HepG2 (cell line): ENCODE measurements around the gene IL31. TPM values are rescaled to one million over a fixed set of nuclear protein-coding genes. Genes with fewer than 3 reads are reported as not detected.

Experiments used
- ATAC-seq: fragments of 200-7000 bp; cut with Tn5 transposase; 3 replicates; pipeline ENCODE4 v1.9.1; 2020; ENCODE audit warnings: mild to moderate bottlenecking, moderate library complexity
- BruUV-seq: library from RNA; stranded (reverse); fragments of 400-500 nt; replicated peaks from 2 replicates; lab custom pipeline; 2021; lab: Mats Ljungman, UMichigan
- CTCF ChIA-PET: fragments of 300-600 bp; formaldehyde crosslinking; extraction: SDS; loops from one replicate; lab custom pipeline; 2021; ENCODE audit warnings: low total read pairs, inconsistent platforms, low intra/inter-chr PET ratio; lab: Yijun Ruan, JAX
- POLR2A ChIA-PET: fragments of 350-600 bp; sonication (Branson Sonifier 250); formaldehyde crosslinking; loops from one replicate; lab custom pipeline; 2020; ENCODE audit warnings: antibody characterized with exemption, inconsistent platforms; lab: Yijun Ruan, JAX
- DNase-seq: peaks from one replicate; pipeline ENCODE4 v3.0.0-alpha.2; 2015; ENCODE audit warnings: low spot score
- FAIRE-seq: peaks from 3 replicates; lab custom pipeline; 2011; peaks lifted over from hg19 to GRCh38; lab: Jason Lieb, UNC
- H2AFZ ChIP-seq: one replicate; pipeline ENCODE4 v1.6.1; 2011; ENCODE audit warnings: low read length, inconsistent platforms
- H3K27ac ChIP-seq: fragments of 300-600 bp; 3 replicates; pipeline ENCODE4 v1.8.0; 2011; ENCODE audit warnings: mixed run types, mild to moderate bottlenecking, mixed read lengths, low read length, inconsistent platforms; ENCODE audit not compliant: insufficient read depth; ENCODE audit errors: extremely low read length
- H3K27me3 ChIP-seq, 2 experiments: fragments of 200-600 bp in 1 of 2; 2 replicates in 1 of 2; 3 replicates in 1 of 2; pipeline versions ENCODE4 v1.6.0 to v1.8.0; 2011; ENCODE audit warnings: low read length in 2 of 2, mild to moderate bottlenecking in 2 of 2, moderate library complexity in 2 of 2, inconsistent platforms in 1 of 2; ENCODE audit not compliant: insufficient read depth in 2 of 2, control insufficient read depth in 1 of 2
- H3K36me3 ChIP-seq, 2 experiments: fragments of 200-600 bp in 1 of 2; replicated peaks in 1 of 2; 2 replicates in 1 of 2; 3 replicates in 1 of 2; pipeline versions ENCODE4 v1.5.1 to v1.8.0; 2011; ENCODE audit warnings: low read length in 2 of 2, inconsistent platforms in 1 of 2; ENCODE audit not compliant: insufficient read depth in 2 of 2, control insufficient read depth in 1 of 2
- H3K4me1 ChIP-seq: 2 replicates; pipeline ENCODE4 v1.5.1; 2012; ENCODE audit warnings: low read length, inconsistent platforms; ENCODE audit not compliant: insufficient read depth
- H3K4me2 ChIP-seq: 2 replicates; pipeline ENCODE4 v1.6.0; 2011; ENCODE audit warnings: low read depth, low read length, inconsistent platforms
- H3K4me3 ChIP-seq, 3 experiments: fragments of 200-600 bp in 1 of 3; sonication (generic), shearing (Covaris generic) in 1 of 3; replicated peaks in 1 of 3; 2 replicates each; pipeline ENCODE4 v1.5.1; 2011 to 2016; ENCODE audit warnings: low read length in 3 of 3, inconsistent platforms in 2 of 3, low read depth in 2 of 3, mild to moderate bottlenecking in 2 of 3, control low read depth in 1 of 3, mixed read lengths in 1 of 3; ENCODE audit not compliant: insufficient read depth in 1 of 3
- H3K79me2 ChIP-seq: one replicate; pipeline ENCODE4 v1.6.1; 2011; ENCODE audit warnings: low read length, inconsistent platforms; ENCODE audit not compliant: insufficient read depth
- H3K9ac ChIP-seq: 2 replicates; pipeline ENCODE4 v1.6.0; 2011; ENCODE audit warnings: mild to moderate bottlenecking, low read depth, low read length, inconsistent platforms; ENCODE audit not compliant: insufficient read depth
- H3K9me3 ChIP-seq: 2 replicates; pipeline ENCODE4 v1.5.1; 2012; ENCODE audit warnings: mild to moderate bottlenecking, low read length
- H4K20me1 ChIP-seq: 2 replicates; pipeline ENCODE4 v1.6.0; 2011; ENCODE audit warnings: inconsistent platforms, mild to moderate bottlenecking, low read length, moderate library complexity; ENCODE audit not compliant: insufficient read depth
- AGO2 ChIP-seq: fragments of 200-400 bp; formaldehyde crosslinking; optimal IDR thresholded peaks from 2 replicates; pipeline ENCODE3; 2017; ENCODE audit warnings: mild to moderate bottlenecking, low read depth, low read length, moderate library complexity
- HHEX ChIP-seq: IDR thresholded peaks from 2 replicates; pipeline ENCODE4 v1.6.1; 2016; ENCODE audit warnings: control low read depth
- HMGA1 ChIP-seq: sonication (generic); formaldehyde crosslinking; conservative IDR thresholded peaks from 2 replicates; pipeline ENCODE4 v1.4.0; 2020; ENCODE audit warnings: missing genetic modification reagents
- KDM2A ChIP-seq: sonication (generic); formaldehyde crosslinking; IDR thresholded peaks from 2 replicates; pipeline ENCODE4 v1.4.0; 2020; ENCODE audit warnings: low read depth, missing genetic modification reagents, borderline replicate concordance
- POLR2G ChIP-seq: fragments of 200-400 bp; formaldehyde crosslinking; IDR thresholded peaks from 2 replicates; pipeline ENCODE4 v1.6.1; 2018; ENCODE audit warnings: mild to moderate bottlenecking, low read depth, low read length, moderate library complexity
- PTBP1 ChIP-seq: fragments of 200-400 bp; formaldehyde crosslinking; IDR thresholded peaks from 2 replicates; pipeline ENCODE4 v1.6.1; 2018; ENCODE audit warnings: low read length, low read depth; ENCODE audit not compliant: poor library complexity, severe bottlenecking
- RFXAP ChIP-seq: sonication (generic); formaldehyde crosslinking; IDR thresholded peaks from 2 replicates; pipeline ENCODE4 v1.4.0; 2020; ENCODE audit warnings: missing genetic modification reagents, borderline replicate concordance
- THYN1 ChIP-seq: sonication (generic); formaldehyde crosslinking; IDR thresholded peaks from 2 replicates; pipeline ENCODE4 v1.8.1; 2023; ENCODE audit warnings: low read depth, mild to moderate bottlenecking, moderate library complexity, missing genetic modification reagents, borderline replicate concordance
- ZC3H13 ChIP-seq: sonication (generic); formaldehyde crosslinking; IDR thresholded peaks from 2 replicates; pipeline ENCODE4 v1.8.1; 2023; ENCODE audit warnings: mild to moderate bottlenecking, missing genetic modification reagents, moderate library complexity
- ZNF75D ChIP-seq: sonication (generic); formaldehyde crosslinking; IDR thresholded peaks from 2 replicates; pipeline ENCODE4 v1.8.1; 2023; ENCODE audit warnings: missing genetic modification reagents, mild to moderate bottlenecking, borderline replicate concordance
- ZSCAN9 ChIP-seq: IDR thresholded peaks from 2 replicates; pipeline ENCODE4 v1.6.1; 2016; ENCODE audit warnings: borderline replicate concordance
- WGBS: methylation state at CpG from one replicate; pipeline ENCODE4 v1.1.6; 2017; ENCODE audit warnings: low lambda C conversion rate; 5-methylcytosine and 5-hydroxymethylcytosine counted together
- in situ Hi-C: cut with HindIII; loops from 2 replicates; pipeline ENCODE4 v1.10.0; 2017; ENCODE audit warnings: low pct_unique_long_range_greater_than_20kb; ENCODE audit not compliant: extremely low pct_ligation_motif_present
- intact Hi-C: fragments of 100-400 bp; cut with micrococcal nuclease; formaldehyde crosslinking; loops from one replicate; pipeline ENCODE4 v1.10.0; 2022; ENCODE audit not compliant: unreplicated experiment
- polyA plus RNA-seq, 8 experiments: library from polyadenylated mRNA; depleted of rRNA in 3 of 8; stranded (reverse) in 7 of 8; unstranded in 1 of 8; fragments of >200 nt; fragmentation: Illumina TruSeq in 4 of 8; extraction: Trizol in 4 of 8; gene quantifications; 2 replicates each; pipeline versions ENCODE4 v1.2.1 to v1.2.3, GENCODE V29; 2011 to 2016; ENCODE audit warnings: low read depth in 4 of 8, missing spikeins in 1 of 8, mixed read lengths in 1 of 8; ENCODE audit not compliant: insufficient read depth in 1 of 8
- total RNA-seq, 5 experiments: library from RNA; depleted of rRNA; stranded (reverse); fragments of >200 nt; fragmentation: Illumina TruSeq; extraction: Trizol; gene quantifications; 2 replicates each; pipeline ENCODE4 v1.2.3, GENCODE V29; 2016; ENCODE audit warnings: low read depth in 1 of 5
- TF ChIP-seq, protein P1 (sequence below): conservative IDR thresholded peaks from 2 replicates; pipeline ENCODE4 v1.6.1; 2018; ENCODE audit warnings: missing genetic modification reagents
- TF ChIP-seq, protein P2 (sequence below): sonication (generic); formaldehyde crosslinking; IDR thresholded peaks from 2 replicates; pipeline ENCODE4 v1.4.0; 2020; ENCODE audit warnings: missing genetic modification reagents

IL31 gene
- total and polyA plus RNA-seq, 2 of the 13 experiments (the other 11 are each of a cell fraction or from before 2014, with no cell fraction given), result not detected

DNA sequence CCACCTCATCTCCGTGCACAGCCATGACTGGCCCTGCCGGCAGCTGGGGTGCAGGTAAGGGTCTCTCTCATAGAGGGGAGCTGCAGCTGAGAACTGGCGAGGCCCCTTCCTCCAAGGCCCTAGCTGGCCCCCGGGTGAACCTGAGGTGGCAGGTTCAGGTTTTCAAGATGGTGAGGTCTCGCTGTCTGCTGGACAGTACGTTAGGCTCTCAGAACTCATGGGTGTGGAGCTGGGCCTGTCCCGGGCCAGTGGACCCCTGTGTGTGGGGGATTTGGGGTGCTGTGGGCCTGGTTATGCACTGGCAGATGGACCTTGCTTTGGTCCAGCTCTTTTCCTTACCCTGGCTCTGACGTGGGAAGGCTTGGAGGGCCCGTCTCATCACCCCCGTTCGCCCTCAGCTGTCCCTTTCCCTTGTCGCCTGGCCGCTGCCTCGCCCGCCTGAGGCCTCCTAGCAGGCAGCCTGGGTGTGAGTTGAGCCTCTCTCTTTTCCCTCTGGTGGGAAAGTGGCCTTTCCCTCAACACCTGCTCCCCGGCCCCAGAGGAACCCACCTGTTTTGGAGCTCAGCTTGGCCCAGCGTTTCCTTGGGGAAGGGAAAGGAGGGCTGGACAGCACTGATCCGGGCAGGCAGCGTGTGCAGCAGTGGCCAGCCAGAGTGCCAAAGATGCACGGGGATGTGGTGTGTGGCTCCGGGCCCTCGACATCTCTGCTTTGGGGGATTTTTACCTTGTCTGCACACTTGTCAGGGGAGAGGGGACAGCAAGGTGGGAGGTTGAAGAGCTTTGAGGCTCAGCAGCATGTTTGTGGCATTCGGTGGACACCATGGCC is 28.3 kb downstream of the IL31 start:
- H4K20me1 ChIP-seq, result no peaks in the 10 kb centered on the region
- peaks cover 8 to 9% of the 10 kb centered on the region in 2 experiments; a peak in 2 of 5 replicates for H3K36me3 ChIP-seq
- WGBS, result 82% methylated on average over 16 of the region's 23 CpGs
- no peak overlapping the region for H3K4me2 ChIP-seq
- peaks cover 0 to 16% of the 10 kb centered on the region in 2 experiments; a peak in 1 of 5 replicates for H3K27me3 ChIP-seq
- H3K4me3 ChIP-seq, result no peak overlapping the region
- ChIA-PET POLR2A (no interaction called here), CTCF (no interaction called here)
- FAIRE-seq, result no peak
- intact Hi-C loops (no loop called here), in situ Hi-C loops (no loop called here)
- no peaks in the 10 kb centered on the region for H3K9me3 ChIP-seq
- H3K9ac ChIP-seq, result no peak overlapping the region
- no peak overlapping the region for H3K27ac ChIP-seq
- DNase-seq, result no peak
- no peak for ATAC-seq
- H3K4me1 ChIP-seq, result no peaks in the 10 kb centered on the region
- TF ChIP-seq PTBP1 (no peak), ZSCAN9 (CRISPR knock-in tag) (no peak), ZC3H13 (CRISPR knock-in tag) (0 out of 2 replicates have a peak, but pooled peaks have one; percentile 26), HMGA1 (CRISPR knock-in tag) (no peak), HHEX (CRISPR knock-in tag) (no peak), AGO2 (peak; percentile 66), ZNF75D (CRISPR knock-in tag) (no peak), RFXAP (CRISPR knock-in tag) (no peak), THYN1 (CRISPR knock-in tag) (no peak), POLR2G (0 out of 2 replicates have a peak, but pooled peaks have one; percentile 13), KDM2A (CRISPR knock-in tag) (peak; percentile 52; the same call in 1 of the 2 replicates)
- TF ChIP-seq, protein P1, sequence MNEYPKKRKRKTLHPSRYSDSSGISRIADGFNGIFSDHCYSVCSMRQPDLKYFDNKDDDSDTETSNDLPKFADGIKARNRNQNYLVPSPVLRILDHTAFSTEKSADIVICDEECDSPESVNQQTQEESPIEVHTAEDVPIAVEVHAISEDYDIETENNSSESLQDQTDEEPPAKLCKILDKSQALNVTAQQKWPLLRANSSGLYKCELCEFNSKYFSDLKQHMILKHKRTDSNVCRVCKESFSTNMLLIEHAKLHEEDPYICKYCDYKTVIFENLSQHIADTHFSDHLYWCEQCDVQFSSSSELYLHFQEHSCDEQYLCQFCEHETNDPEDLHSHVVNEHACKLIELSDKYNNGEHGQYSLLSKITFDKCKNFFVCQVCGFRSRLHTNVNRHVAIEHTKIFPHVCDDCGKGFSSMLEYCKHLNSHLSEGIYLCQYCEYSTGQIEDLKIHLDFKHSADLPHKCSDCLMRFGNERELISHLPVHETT, result no peak
- TF ChIP-seq, protein P2, sequence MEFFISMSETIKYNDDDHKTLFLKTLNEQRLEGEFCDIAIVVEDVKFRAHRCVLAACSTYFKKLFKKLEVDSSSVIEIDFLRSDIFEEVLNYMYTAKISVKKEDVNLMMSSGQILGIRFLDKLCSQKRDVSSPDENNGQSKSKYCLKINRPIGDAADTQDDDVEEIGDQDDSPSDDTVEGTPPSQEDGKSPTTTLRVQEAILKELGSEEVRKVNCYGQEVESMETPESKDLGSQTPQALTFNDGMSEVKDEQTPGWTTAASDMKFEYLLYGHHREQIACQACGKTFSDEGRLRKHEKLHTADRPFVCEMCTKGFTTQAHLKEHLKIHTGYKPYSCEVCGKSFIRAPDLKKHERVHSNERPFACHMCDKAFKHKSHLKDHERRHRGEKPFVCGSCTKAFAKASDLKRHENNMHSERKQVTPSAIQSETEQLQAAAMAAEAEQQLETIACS (CRISPR knock-in tag), result no peak
- BruUV-seq, result no TSS peak
- no peak overlapping the region for H2AFZ ChIP-seq
- no peaks in the 10 kb centered on the region for H3K79me2 ChIP-seq
